T-helper 22 cell (primary cell): ENCODE measurements around the gene EIF3C.
"Not testable (repeated sequence)": the region's sequence is repeated elsewhere in the genome, so short reads cannot be mapped to it uniquely, and the experiment has no call there.

Experiments used
- DNase-seq: peaks from one replicate; pipeline ENCODE4 v3.0.0-alpha.2; 2020; ENCODE audit warnings: low read depth

The EIF3C gene

DNA sequence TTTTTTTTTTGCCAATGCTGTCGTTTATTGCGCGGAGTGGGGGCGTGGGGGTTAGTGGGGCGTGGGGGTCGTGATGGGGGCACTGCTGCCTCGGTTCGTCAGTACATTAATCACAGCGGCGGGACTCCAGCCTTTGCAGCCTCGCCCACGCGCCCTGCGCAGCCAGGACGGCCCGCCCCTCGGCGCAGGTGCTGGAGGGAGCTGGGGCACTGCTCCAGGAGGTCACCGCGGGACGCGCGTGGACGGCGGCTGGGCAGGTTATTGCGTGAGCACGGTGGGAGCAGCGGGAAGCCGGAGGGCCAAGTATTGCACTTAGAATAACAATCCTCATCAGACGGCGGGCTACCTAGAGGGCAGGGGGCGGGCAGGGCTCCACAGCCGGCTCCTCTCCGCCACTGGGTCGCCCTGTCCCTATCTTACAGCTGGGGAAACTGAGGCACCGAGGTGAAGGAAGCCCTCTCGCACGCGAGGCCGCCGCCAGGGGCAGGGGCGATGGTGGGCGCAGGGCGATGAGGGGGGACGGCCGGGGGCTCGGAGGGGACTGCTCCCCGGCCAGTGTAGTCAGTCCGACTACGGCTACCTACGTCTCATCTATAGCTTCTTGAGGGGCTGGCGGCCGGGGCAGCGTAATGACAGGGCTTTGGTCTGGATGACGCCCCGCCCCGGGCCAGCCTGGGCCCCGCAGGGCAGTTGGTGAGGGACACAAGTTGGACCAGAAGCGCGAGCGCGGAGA, 35.5 kb downstream of the EIF3C start:
- DNase-seq = not testable (repeated sequence)

DNA sequence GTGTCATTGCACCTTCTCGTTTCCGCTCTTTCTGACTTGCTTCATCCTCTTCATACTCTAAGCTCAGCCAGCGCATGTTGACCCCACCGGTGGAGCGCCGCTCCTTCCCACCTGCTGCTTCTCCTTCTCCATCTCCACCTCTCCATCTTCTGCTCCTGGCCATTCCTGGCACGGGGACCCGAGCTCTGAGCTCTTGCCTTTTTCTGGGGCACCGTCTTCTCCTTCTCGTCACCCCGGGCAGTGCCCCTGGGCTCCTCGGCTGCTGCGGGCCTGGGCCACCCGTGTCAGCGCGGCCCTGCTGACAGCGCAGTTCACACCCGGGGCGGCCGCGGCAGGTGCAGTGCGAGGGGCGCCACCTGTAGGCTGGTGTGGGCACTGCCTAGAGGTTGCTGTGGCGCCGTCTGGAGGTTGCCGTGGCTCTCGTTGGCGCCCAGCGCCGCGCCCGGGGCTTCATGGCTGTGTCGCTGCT, 38.8 kb downstream of the EIF3C start:
- peak; percentile 5 for DNase-seq

DNA sequence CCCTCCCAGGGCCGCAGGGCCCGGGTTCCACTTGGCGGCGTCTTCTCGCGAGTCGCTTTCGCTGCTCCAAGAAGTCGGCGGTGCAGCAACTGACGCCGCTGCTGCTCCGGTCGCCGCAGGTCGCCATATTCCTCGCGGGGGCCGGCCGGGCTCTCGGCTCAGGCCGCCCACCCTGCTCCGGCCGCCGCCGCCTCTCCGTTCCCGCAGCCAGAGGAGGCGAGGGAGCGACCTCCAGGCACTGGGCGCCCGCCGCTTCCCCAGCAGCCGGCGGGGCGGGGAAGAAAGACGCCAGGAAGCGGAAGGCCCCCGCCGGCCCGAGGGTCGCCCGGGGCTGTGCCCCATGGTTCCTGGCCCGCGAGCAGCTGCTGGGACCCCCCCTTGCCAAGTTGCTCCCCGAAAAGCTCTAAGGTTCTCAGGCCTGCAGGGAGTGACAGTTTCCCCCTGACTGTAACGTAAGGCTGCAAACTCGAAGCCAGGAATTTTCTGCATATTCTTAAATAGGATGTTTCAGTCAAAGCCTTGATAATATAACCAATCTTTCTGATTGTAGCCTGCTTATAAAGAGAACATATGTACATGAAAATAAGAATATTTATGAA, 39.3 kb downstream of the EIF3C start:
- not testable (repeated sequence) for DNase-seq

DNA sequence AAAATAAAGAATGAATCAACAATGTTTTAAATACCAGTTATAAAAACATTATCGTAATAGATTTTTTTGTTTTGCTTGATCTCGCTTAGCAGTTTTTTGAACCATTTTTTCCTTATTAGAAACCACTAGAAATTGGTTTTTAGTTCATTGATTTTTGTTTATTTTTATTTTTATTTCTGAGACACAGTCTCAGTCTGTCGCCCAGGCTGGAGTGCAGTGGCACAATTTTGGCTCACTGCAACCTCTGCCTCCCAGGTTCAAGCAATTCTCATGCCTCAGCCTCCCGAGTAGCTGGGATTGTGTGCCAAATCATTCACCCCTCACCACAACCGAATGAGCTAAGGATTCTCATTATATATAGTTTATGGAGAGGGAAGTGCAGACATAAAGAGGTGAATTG, 40.2 kb downstream of the EIF3C start, which contains the start of gene NPIPB9:
TSS of gene NPIPB9 (plus strand) at position 301 of the 400 bp plus-strand sequence.
- not testable (repeated sequence) for DNase-seq

DNA sequence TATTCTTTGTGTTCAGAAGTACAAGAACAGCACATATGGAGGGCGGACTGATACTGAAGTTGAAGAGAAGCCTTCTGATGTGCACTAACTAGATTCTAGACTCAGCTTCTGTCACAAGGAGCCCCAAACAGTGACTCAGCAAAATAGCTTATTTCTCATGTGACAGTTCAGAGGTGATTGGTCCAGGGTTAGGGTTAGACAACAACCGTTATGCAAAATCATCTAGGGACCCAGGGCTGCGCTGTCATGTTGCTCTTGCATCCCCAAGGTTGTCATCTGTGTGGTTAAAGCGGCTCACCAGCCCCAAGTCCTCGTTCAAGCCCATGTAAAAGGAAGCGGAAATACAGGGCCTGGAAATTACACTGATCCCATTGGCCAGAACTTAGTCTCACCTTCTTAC, 70.4 kb downstream of the EIF3C start:
- DNase-seq = not testable (repeated sequence)

DNA sequence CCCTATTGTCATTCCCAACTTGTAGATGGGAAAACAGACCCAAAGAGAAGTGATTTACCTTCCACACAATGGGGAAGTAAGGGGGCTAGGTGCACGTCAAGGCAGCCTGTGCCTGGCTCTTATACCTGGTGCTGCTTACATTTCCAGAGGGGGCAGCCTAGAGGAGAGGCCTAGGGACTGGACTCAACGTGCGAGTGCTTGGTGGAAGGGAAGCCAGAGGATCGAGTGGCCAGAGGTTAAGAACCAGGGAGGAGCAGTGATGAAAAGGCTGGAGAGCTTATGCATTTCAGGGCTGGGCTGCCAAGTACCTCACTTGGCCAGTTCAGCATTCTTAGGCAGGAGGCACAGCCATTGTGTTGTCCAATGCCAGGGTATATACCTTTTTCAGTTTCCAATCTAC, 71.1 kb downstream of the EIF3C start:
- not testable (repeated sequence) for DNase-seq
